OCI-LY1 (cell line): Measurements from ENCODE around the gene XKR8.

ENCODE experiments used
- H2AFZ ChIP-seq: fragments of 200-600 bp; sonication (generic), shearing (Covaris generic); 2 replicates; pipeline ENCODE4 v1.6.0; 2014; ENCODE audit warnings: antibody characterized with exemption, mild to moderate bottlenecking, low read length
- H3F3A ChIP-seq: fragments of 200-600 bp; sonication (generic), shearing (Covaris generic); 2 replicates; pipeline ENCODE4 v1.6.0; 2014; ENCODE audit warnings: mild to moderate bottlenecking, antibody characterized with exemption, low read length, moderate library complexity; ENCODE audit not compliant: insufficient read depth
- H3K27ac ChIP-seq: fragments of 200-600 bp; sonication (generic); 2 replicates; pipeline ENCODE4 v1.5.1; 2014; ENCODE audit warnings: low read length, mixed run types, mild to moderate bottlenecking, low read depth; ENCODE audit not compliant: poor library complexity, severe bottlenecking
- H3K27me3 ChIP-seq: fragments of 200-600 bp; sonication (generic); 2 replicates; pipeline ENCODE4 v1.6.0; 2014; ENCODE audit warnings: antibody characterized with exemption, mild to moderate bottlenecking, low read length, moderate library complexity; ENCODE audit not compliant: insufficient read depth
- H3K36me3 ChIP-seq: fragments of 200-600 bp; sonication (generic); 2 replicates; pipeline ENCODE4 v1.6.1; 2014; ENCODE audit warnings: mild to moderate bottlenecking, antibody characterized with exemption, low read length, moderate library complexity, mixed read lengths; ENCODE audit not compliant: insufficient read depth
- H3K4me1 ChIP-seq: fragments of 200-600 bp; sonication (generic); 2 replicates; pipeline ENCODE4 v1.5.1; 2014; ENCODE audit warnings: mild to moderate bottlenecking, low read length, moderate library complexity; ENCODE audit not compliant: insufficient read depth, severe bottlenecking
- H3K4me2 ChIP-seq: fragments of 200-600 bp; sonication (generic), shearing (Covaris generic); 2 replicates; pipeline ENCODE4 v1.6.1; 2014; ENCODE audit warnings: low read length
- H3K4me3 ChIP-seq: fragments of 200-600 bp; sonication (generic); 2 replicates; pipeline ENCODE4 v1.5.1; 2014; ENCODE audit warnings: low read length, low read depth, mild to moderate bottlenecking, mixed read lengths; ENCODE audit not compliant: poor library complexity, severe bottlenecking
- H3K79me2 ChIP-seq: fragments of 200-600 bp; shearing (Covaris generic); 2 replicates; pipeline ENCODE4 v1.6.1; 2016; ENCODE audit warnings: mixed run types, low read length, mixed read lengths; ENCODE audit not compliant: insufficient read depth
- H3K9ac ChIP-seq: fragments of 200-600 bp; sonication (generic), shearing (Covaris generic); 2 replicates; pipeline ENCODE4 v1.6.1; 2014; ENCODE audit warnings: mild to moderate bottlenecking, low read length, mixed read lengths
- H3K9me2 ChIP-seq: fragments of 200-600 bp; sonication (generic), shearing (Covaris generic); 2 replicates; pipeline ENCODE4 v1.6.1; 2014; ENCODE audit warnings: low read depth, mild to moderate bottlenecking, low read length, mixed read lengths
- H3K9me3 ChIP-seq: fragments of 200-600 bp; shearing (Covaris generic); 2 replicates; pipeline ENCODE4 v1.6.1; 2014; ENCODE audit warnings: low read length, mixed read lengths
- H4K20me1 ChIP-seq: fragments of 200-600 bp; sonication (generic), shearing (Covaris generic); 2 replicates; pipeline ENCODE4 v1.6.0; 2016; ENCODE audit warnings: mild to moderate bottlenecking, low read length; ENCODE audit not compliant: insufficient read depth
- EZH2 ChIP-seq: fragments of 200-600 bp; sonication (generic), shearing (Covaris generic); IDR thresholded peaks from 2 replicates; pipeline ENCODE4 v1.8.0; 2017; ENCODE audit warnings: borderline replicate concordance, mixed run types, mild to moderate bottlenecking, antibody characterized with exemption, low read length, moderate library complexity, mixed read lengths
- TF ChIP-seq, protein P1 (sequence below): fragments of 200-600 bp; sonication (generic), shearing (Covaris generic); IDR thresholded peaks from 2 replicates; pipeline ENCODE4 v1.5.1; 2017; ENCODE audit warnings: mild to moderate bottlenecking, antibody characterized with exemption, low read length, moderate library complexity, mixed read lengths

XKR8 gene

DNA sequence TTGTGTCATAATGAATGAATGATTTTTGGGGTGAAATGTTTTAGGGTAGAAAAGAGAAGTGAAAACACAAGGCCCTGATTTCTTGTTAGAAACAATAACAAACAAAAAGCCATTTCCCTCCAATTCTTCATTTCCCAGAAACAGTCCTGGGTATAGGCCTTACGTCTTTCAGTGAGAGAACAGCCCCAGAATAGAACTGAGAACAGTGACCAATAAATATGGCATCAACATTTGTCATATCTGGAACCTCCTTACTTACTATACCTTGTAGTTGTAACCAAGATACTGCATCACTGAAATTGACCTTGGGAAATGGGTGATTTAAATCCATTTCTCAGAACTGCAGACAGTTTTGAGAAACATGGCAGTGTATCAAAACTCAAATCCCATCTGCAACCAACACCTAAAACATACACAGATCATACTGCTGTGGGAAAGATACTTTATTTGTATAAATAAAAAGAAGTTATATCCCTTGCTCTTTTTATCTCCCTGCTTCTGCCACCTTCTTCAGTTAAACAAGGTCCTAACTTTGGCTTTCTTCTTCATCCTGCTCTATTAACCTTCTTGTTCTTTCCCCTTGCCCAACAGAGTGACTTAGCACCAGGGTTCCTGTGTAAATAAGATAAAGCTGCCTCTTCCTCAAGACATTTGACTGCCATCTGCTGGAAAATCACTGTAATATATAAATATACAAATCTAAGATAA lies 19.5 kb downstream of the XKR8 start:
- 0 out of 2 replicates have a peak overlapping the region, but pooled peaks have one; percentile 21 for H3K9ac ChIP-seq
- TF ChIP-seq EZH2, result no peak
- TF ChIP-seq, protein P1, sequence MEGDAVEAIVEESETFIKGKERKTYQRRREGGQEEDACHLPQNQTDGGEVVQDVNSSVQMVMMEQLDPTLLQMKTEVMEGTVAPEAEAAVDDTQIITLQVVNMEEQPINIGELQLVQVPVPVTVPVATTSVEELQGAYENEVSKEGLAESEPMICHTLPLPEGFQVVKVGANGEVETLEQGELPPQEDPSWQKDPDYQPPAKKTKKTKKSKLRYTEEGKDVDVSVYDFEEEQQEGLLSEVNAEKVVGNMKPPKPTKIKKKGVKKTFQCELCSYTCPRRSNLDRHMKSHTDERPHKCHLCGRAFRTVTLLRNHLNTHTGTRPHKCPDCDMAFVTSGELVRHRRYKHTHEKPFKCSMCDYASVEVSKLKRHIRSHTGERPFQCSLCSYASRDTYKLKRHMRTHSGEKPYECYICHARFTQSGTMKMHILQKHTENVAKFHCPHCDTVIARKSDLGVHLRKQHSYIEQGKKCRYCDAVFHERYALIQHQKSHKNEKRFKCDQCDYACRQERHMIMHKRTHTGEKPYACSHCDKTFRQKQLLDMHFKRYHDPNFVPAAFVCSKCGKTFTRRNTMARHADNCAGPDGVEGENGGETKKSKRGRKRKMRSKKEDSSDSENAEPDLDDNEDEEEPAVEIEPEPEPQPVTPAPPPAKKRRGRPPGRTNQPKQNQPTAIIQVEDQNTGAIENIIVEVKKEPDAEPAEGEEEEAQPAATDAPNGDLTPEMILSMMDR, result peak; percentile 43
- H3K79me2 ChIP-seq, result no peaks in the 10 kb centered on the region
- H3K4me1 ChIP-seq, result no peaks in the 10 kb centered on the region
- H3K9me2 ChIP-seq, result no peaks in the 10 kb centered on the region
- H3K36me3 ChIP-seq, result 0 out of 2 replicates have a peak, but pooled peaks cover 5% of the 10 kb centered on the region
- H4K20me1 ChIP-seq, result no peaks in the 10 kb centered on the region
- no peak overlapping the region for H2AFZ ChIP-seq
- no peaks in the 10 kb centered on the region for H3K27me3 ChIP-seq
- H3K4me2 ChIP-seq, result no peak overlapping the region
- H3F3A ChIP-seq, result no peaks in the 10 kb centered on the region
- no peak overlapping the region for H3K4me3 ChIP-seq
- H3K9me3 ChIP-seq, result no peaks in the 10 kb centered on the region
- no peak overlapping the region for H3K27ac ChIP-seq

GRCh38 chr1:27979859-27980201 lies 20.1 kb downstream of the XKR8 start:
- Histone ChIP-seq H4K20me1 (no peaks in the 10 kb centered on the region), H3K4me1 (no peaks in the 10 kb centered on the region), H3K79me2 (no peaks in the 10 kb centered on the region), H3K9me2 (no peaks in the 10 kb centered on the region), H3F3A (no peaks in the 10 kb centered on the region), H3K9me3 (no peaks in the 10 kb centered on the region), H3K27ac (no peak overlapping the region), H3K9ac (no peak overlapping the region), H3K4me2 (no peak overlapping the region), H3K36me3 (peaks cover 6% of the 10 kb centered on the region; the same call in 1 of the 2 replicates), H3K27me3 (no peaks in the 10 kb centered on the region), H3K4me3 (no peak overlapping the region), H2AFZ (no peak overlapping the region)
- TF ChIP-seq, protein P1, result no peak; the same call in 1 of the 2 replicates
- TF ChIP-seq EZH2, result no peak

GRCh38 chr1:27980216-27980845 lies 20.6 kb downstream of the XKR8 start:
- H3K27ac ChIP-seq, result no peak overlapping the region
- no peak overlapping the region for H3K9ac ChIP-seq
- H3K36me3 ChIP-seq, result peaks cover 9% of the 10 kb centered on the region; the same call in 1 of the 2 replicates
- H3K79me2 ChIP-seq, result no peaks in the 10 kb centered on the region
- H3K9me2 ChIP-seq, result no peaks in the 10 kb centered on the region
- no peaks in the 10 kb centered on the region for H4K20me1 ChIP-seq
- H3F3A ChIP-seq, result no peaks in the 10 kb centered on the region
- no peak overlapping the region for H3K4me2 ChIP-seq
- TF ChIP-seq, protein P1, result no peak
- no peak for TF ChIP-seq EZH2
- H3K27me3 ChIP-seq, result no peaks in the 10 kb centered on the region
- no peaks in the 10 kb centered on the region for H3K4me1 ChIP-seq
- H3K9me3 ChIP-seq, result no peaks in the 10 kb centered on the region
- H2AFZ ChIP-seq, result no peak overlapping the region
- H3K4me3 ChIP-seq, result no peak overlapping the region
